CD4-positive, alpha-beta T cell (primary cell): ENCODE results near the gene TBC1D22B. TPM values are rescaled to one million over a fixed set of nuclear protein-coding genes. Genes with fewer than 3 reads are reported as not detected.

ENCODE experiments used
- ATAC-seq: fragments of 200-7000 bp; cut with Tn5 transposase; one replicate; pipeline ENCODE4 v1.10.0; 2022; ENCODE audit warnings: mild to moderate bottlenecking; ENCODE audit not compliant: poor library complexity
- CTCF ChIA-PET: fragments of 350-600 bp; sonication (Branson Sonifier 250); formaldehyde crosslinking; loops from one replicate; lab custom pipeline; 2021; ENCODE audit warnings: antibody characterized with exemption, inconsistent platforms; lab: Charles Lee
- POLR2A ChIA-PET: fragments of 350-600 bp; sonication (Branson Sonifier 250); formaldehyde crosslinking; loops from one replicate; lab custom pipeline; 2021; ENCODE audit warnings: antibody characterized with exemption, inconsistent platforms; lab: Charles Lee
- DNase-seq, 14 experiments: peaks; one replicate each; pipeline ENCODE4 v3.0.0-alpha.2; 2013 to 2020; ENCODE audit warnings: mixed read lengths in 2 of 14
- H3K27ac ChIP-seq, 2 donors: one replicate each; pipeline versions ENCODE4 v1.5.1 to v1.7.0; 2013; ENCODE audit warnings: low read length in 2 of 2, low read depth in 1 of 2, mild to moderate bottlenecking in 1 of 2
- H3K27me3 ChIP-seq, 2 experiments: 1 replicate in 1 of 2; 2 replicates in 1 of 2; pipeline versions ENCODE4 v1.6.1 to v1.7.0; 2013; ENCODE audit warnings: low read length in 2 of 2, control low read depth in 1 of 2, mild to moderate bottlenecking in 1 of 2, moderate library complexity in 1 of 2; ENCODE audit not compliant: insufficient read depth in 2 of 2, control insufficient read depth in 1 of 2
- H3K36me3 ChIP-seq: one replicate; pipeline ENCODE4 v1.6.1; 2013; ENCODE audit warnings: low read length, control low read depth; ENCODE audit not compliant: insufficient read depth
- H3K4me1 ChIP-seq: one replicate; pipeline ENCODE4 v1.6.1; 2013; ENCODE audit warnings: low read length, control low read depth; ENCODE audit not compliant: insufficient read depth
- H3K4me3 ChIP-seq: one replicate; pipeline ENCODE4 v1.5.1; 2013; ENCODE audit warnings: mild to moderate bottlenecking, low read length, moderate library complexity
- H3K9me3 ChIP-seq, 2 experiments: 1 replicate in 1 of 2; 2 replicates in 1 of 2; pipeline versions ENCODE4 v1.6.1 to v1.7.0; 2013; ENCODE audit warnings: low read length in 2 of 2, mild to moderate bottlenecking in 2 of 2, control low read depth in 1 of 2, moderate library complexity in 1 of 2; ENCODE audit not compliant: control insufficient read depth in 1 of 2, insufficient read depth in 1 of 2
- H3K27ac Mint-ChIP-seq: one replicate; pipeline ENCODE4 v1.8.0; 2020; ENCODE audit warnings: mixed read lengths
- H3K27me3 Mint-ChIP-seq: one replicate; pipeline ENCODE4 v1.8.0; 2021; ENCODE audit warnings: mixed read lengths
- H3K36me3 Mint-ChIP-seq: one replicate; pipeline ENCODE4 v1.8.0; 2021; ENCODE audit warnings: low read depth, mixed read lengths
- H3K4me1 Mint-ChIP-seq: one replicate; pipeline ENCODE4 v1.8.0; 2021; ENCODE audit warnings: low read depth, mixed read lengths
- H3K4me3 Mint-ChIP-seq: one replicate; pipeline ENCODE4 v1.8.0; 2020; ENCODE audit warnings: mild to moderate bottlenecking, mixed read lengths
- H3K9me3 Mint-ChIP-seq: one replicate; pipeline ENCODE4 v1.8.0; 2020; ENCODE audit warnings: mixed read lengths
- CTCF ChIP-seq: fragments of 200-600 bp; IDR thresholded peaks from one replicate; pipeline ENCODE4 v1.8.0; 2022; ENCODE audit warnings: antibody characterized with exemption, mild to moderate bottlenecking
- intact Hi-C, 2 experiments: fragments of 100-400 bp; cut with DNase I in 1 of 2; cut with micrococcal nuclease in 1 of 2; formaldehyde crosslinking; loops; one replicate each; pipeline versions ENCODE4 v1.15.1 to v1.9.0; 2023 to 2025; cut with DNase I, micrococcal nuclease
- total RNA-seq, 174 experiments: library from RNA in 2 of 174; stranded (reverse) in 2 of 174; gene quantifications; one replicate each; pipeline ENCODE4 v1.2.3 and lab custom pipeline; 2021 to 2026

TBC1D22B gene
- total RNA-seq, 2 experiments from 2014 or later: 5.9 to 6.6 TPM

DNA sequence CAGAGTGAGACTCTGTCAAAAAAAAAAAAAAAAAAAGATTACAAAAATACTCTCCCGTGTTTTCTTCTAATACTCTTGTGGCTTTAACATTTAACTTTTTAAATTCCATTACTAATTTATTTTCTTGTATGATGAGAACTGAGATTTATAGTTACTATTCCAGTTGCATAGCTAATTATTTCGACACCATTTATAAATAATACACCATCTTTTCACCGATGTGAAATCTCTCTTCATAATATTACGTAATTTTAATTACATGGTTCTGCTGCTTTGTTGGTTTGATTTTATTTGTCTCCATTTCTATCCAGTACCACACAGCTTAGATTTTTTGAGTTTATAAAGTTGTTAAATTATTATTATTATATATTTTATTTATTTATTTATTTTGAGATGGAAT lies 42.4 kb downstream of the TBC1D22B start:
- Mint-ChIP-seq H3K4me3 (no peak overlapping the region), H3K36me3 (peaks cover 83% of the 10 kb centered on the region), H3K4me1 (no peaks in the 10 kb centered on the region), H3K27me3 (no peaks in the 10 kb centered on the region), H3K27ac (no peak overlapping the region), H3K9me3 (peaks cover 3% of the 10 kb centered on the region)
- intact Hi-C loops: no loop called here
- CTCF ChIA-PET: interaction anchor here (0.7 to 1.4 kb wide), 2 partner anchors 10 to 14 kb away, joined by 5 read pairs; no protein-coding TSS in a partner anchor
- no peaks in the 10 kb centered on the region for H3K4me1 ChIP-seq
- peaks cover 37% of the 10 kb centered on the region for H3K36me3 ChIP-seq
- H3K27me3 ChIP-seq: no peaks in the 10 kb centered on the region
- H3K27ac ChIP-seq: no peak overlapping the region
- H3K4me3 ChIP-seq: no peak overlapping the region
- no peak for TF ChIP-seq CTCF
- H3K9me3 ChIP-seq: no peaks in the 10 kb centered on the region
- no peak for ATAC-seq
- POLR2A ChIA-PET: no interaction called here
- no peak for DNase-seq

GRCh38 chr6:37302086-37302686 lies 44.6 kb downstream of the TBC1D22B start:
- CTCF ChIA-PET: no interaction called here
- Mint-ChIP-seq H3K36me3 (peaks cover 87% of the 10 kb centered on the region), H3K9me3 (no peaks in the 10 kb centered on the region), H3K27ac (no peak overlapping the region), H3K4me1 (no peaks in the 10 kb centered on the region), H3K27me3 (no peaks in the 10 kb centered on the region), H3K4me3 (no peak overlapping the region)
- no peaks in the 10 kb centered on the region for H3K27me3 ChIP-seq
- TF ChIP-seq CTCF: no peak
- H3K27ac ChIP-seq: no peak overlapping the region
- POLR2A ChIA-PET: no interaction called here
- no peak for ATAC-seq
- no peaks in the 10 kb centered on the region for H3K4me1 ChIP-seq
- peaks cover 41% of the 10 kb centered on the region for H3K36me3 ChIP-seq
- intact Hi-C loops: no loop called here
- H3K4me3 ChIP-seq: no peak overlapping the region
- no peaks in the 10 kb centered on the region for H3K9me3 ChIP-seq
- no peak for DNase-seq

DNA sequence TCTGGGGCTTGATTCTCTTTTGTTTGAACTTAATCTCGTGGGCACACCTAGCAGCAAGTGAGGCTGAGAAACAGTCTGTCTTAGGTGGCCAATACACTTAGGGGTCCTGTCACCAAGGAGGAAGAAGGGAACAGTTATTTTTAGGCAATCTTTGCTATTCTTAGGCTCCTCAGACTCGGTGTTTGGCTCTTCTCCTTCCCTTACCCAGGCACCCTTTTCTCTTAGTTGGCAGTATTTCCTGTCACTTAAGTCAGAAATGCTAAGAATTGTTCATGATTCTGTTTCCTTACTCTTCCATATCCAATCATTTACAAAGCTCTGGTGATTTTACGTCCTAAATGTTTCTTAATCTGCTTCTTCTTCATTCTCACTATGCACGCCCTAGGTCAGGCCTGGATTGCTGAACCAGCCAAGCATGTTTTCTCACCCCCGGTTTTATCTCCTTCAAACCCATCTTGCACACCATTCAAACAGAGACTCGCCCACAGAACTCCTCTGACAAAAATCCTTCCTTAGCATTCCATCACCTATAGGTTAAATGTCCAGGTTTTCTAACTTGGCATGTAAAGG lies 45.6 kb downstream of the TBC1D22B start:
- no peaks in the 10 kb centered on the region for H3K27me3 Mint-ChIP-seq
- no peak overlapping the region for H3K27ac Mint-ChIP-seq
- ChIA-PET CTCF (interaction anchor here (0.5 to 0.9 kb wide), 2 partner anchors 17 to 552 kb away, joined by 3 read pairs; no protein-coding TSS in a partner anchor), POLR2A (no interaction called here)
- no peaks in the 10 kb centered on the region for H3K9me3 ChIP-seq
- no peaks in the 10 kb centered on the region for H3K4me1 ChIP-seq
- H3K9me3 Mint-ChIP-seq: no peaks in the 10 kb centered on the region
- no peak overlapping the region for H3K4me3 Mint-ChIP-seq
- H3K36me3 Mint-ChIP-seq: peaks cover 85% of the 10 kb centered on the region
- DNase-seq: no peak
- no peak for ATAC-seq
- H3K27ac ChIP-seq: no peak overlapping the region
- H3K27me3 ChIP-seq: no peaks in the 10 kb centered on the region
- H3K4me1 Mint-ChIP-seq: no peaks in the 10 kb centered on the region
- peaks cover 45% of the 10 kb centered on the region for H3K36me3 ChIP-seq
- intact Hi-C loops: no loop called here
- H3K4me3 ChIP-seq: no peak overlapping the region
- TF ChIP-seq CTCF: no peak
